HEK293 (cell line): ENCODE data around the gene POU2AF1.
A peak's percentile ranks its signal among the peaks of the same experiment; 100 is the strongest.

Source experiments
- CTCF ChIA-PET: fragments of 350-600 bp; formaldehyde crosslinking; extraction: SDS; loops from one replicate; lab custom pipeline; 2021; ENCODE audit warnings: antibody characterized with exemption; lab: Yijun Ruan, JAX
- POLR2A ChIA-PET: fragments of 300-600 bp; formaldehyde crosslinking; extraction: SDS; loops from one replicate; lab custom pipeline; 2020; ENCODE audit warnings: antibody characterized with exemption, inconsistent platforms; lab: Yijun Ruan, JAX
- H3K27ac ChIP-seq: fragments of 200-500 bp; sonication (Bioruptor generic); 2 replicates; pipeline ENCODE4 v1.5.1; 2014; ENCODE audit warnings: low read depth, low read length, control low read depth, inconsistent platforms; ENCODE audit errors: extremely low read depth
- H3K36me3 ChIP-seq, 2 experiments: fragments of 200-500 bp in 1 of 2; sonication (Bioruptor generic) in 1 of 2; 1 replicate in 1 of 2; 2 replicates in 1 of 2; pipeline ENCODE4 v1.5.1; 2014 to 2017; ENCODE audit warnings: inconsistent platforms in 2 of 2, low read length in 2 of 2; ENCODE audit not compliant: control insufficient read depth in 2 of 2, insufficient read depth in 1 of 2
- H3K4me1 ChIP-seq: fragments of 200-500 bp; sonication (Bioruptor generic); 2 replicates; pipeline ENCODE4 v1.5.1; 2014; ENCODE audit warnings: mild to moderate bottlenecking, low read length, inconsistent platforms; ENCODE audit not compliant: control insufficient read depth, insufficient read depth
- H3K4me3 ChIP-seq: 2 replicates; pipeline ENCODE4 v1.5.1; 2011; ENCODE audit warnings: low read depth, mild to moderate bottlenecking, control low read depth, low read length, moderate library complexity
- H3K9me3 ChIP-seq: fragments of 200-500 bp; sonication (Bioruptor generic); 2 replicates; pipeline ENCODE4 v1.5.1; 2014; ENCODE audit warnings: low read depth, low read length, inconsistent platforms; ENCODE audit not compliant: control insufficient read depth, insufficient read depth
- ATF2 ChIP-seq: fragments of 450-650 bp; formaldehyde crosslinking; IDR thresholded peaks from 2 replicates; pipeline ENCODE4 v1.5.1; 2016; ENCODE audit warnings: missing biosample characterization, missing genetic modification characterization, low read depth
- GFI1B ChIP-seq: fragments of 450-650 bp; formaldehyde crosslinking; IDR thresholded peaks from 2 replicates; pipeline ENCODE4 v1.5.1; 2016; ENCODE audit warnings: missing biosample characterization, missing genetic modification characterization
- GLIS2 ChIP-seq: fragments of 450-650 bp; formaldehyde crosslinking; IDR thresholded peaks from 2 replicates; pipeline ENCODE4 v1.5.1; 2016; ENCODE audit warnings: missing biosample characterization, missing genetic modification characterization
- KLF16 ChIP-seq: fragments of 450-650 bp; formaldehyde crosslinking; IDR thresholded peaks from 2 replicates; pipeline ENCODE4 v1.5.1; 2017; ENCODE audit warnings: missing biosample characterization, missing genetic modification characterization
- MYNN ChIP-seq: fragments of 450-650 bp; formaldehyde crosslinking; IDR thresholded peaks from 2 replicates; pipeline ENCODE4 v1.5.1; 2016; ENCODE audit warnings: missing biosample characterization, missing genetic modification characterization, borderline replicate concordance
- REPIN1 ChIP-seq: fragments of 450-650 bp; formaldehyde crosslinking; IDR thresholded peaks from 2 replicates; pipeline ENCODE4 v1.5.1; 2017; ENCODE audit warnings: missing biosample characterization, missing genetic modification characterization, low read depth
- ZBTB49 ChIP-seq: fragments of 450-650 bp; formaldehyde crosslinking; IDR thresholded peaks from 2 replicates; pipeline ENCODE4 v1.5.1; 2016; ENCODE audit warnings: missing biosample characterization, missing genetic modification characterization, low read depth
- ZFP41 ChIP-seq: fragments of 450-650 bp; formaldehyde crosslinking; IDR thresholded peaks from 2 replicates; pipeline ENCODE4 v1.5.1; 2016; ENCODE audit warnings: missing biosample characterization, missing genetic modification characterization, borderline replicate concordance
- ZNF112 ChIP-seq: fragments of 450-650 bp; formaldehyde crosslinking; IDR thresholded peaks from 2 replicates; pipeline ENCODE4 v1.5.0; 2017; ENCODE audit warnings: missing biosample characterization, missing genetic modification characterization
- ZNF16 ChIP-seq: fragments of 450-650 bp; formaldehyde crosslinking; IDR thresholded peaks from 2 replicates; pipeline ENCODE4 v1.5.1; 2016; ENCODE audit warnings: low read depth, missing biosample characterization, missing genetic modification characterization
- ZNF2 ChIP-seq: fragments of 450-650 bp; formaldehyde crosslinking; IDR thresholded peaks from 2 replicates; pipeline ENCODE4 v1.5.1; 2016; ENCODE audit warnings: missing biosample characterization, missing genetic modification characterization
- ZNF239 ChIP-seq: fragments of 450-650 bp; formaldehyde crosslinking; IDR thresholded peaks from 2 replicates; pipeline ENCODE4 v1.5.1; 2016; ENCODE audit warnings: missing biosample characterization, missing genetic modification characterization
- ZNF513 ChIP-seq: fragments of 450-650 bp; IDR thresholded peaks from 2 replicates; pipeline ENCODE4 v1.5.1; 2018; ENCODE audit warnings: missing biosample characterization, missing genetic modification characterization
- ZNF610 ChIP-seq: fragments of 450-650 bp; formaldehyde crosslinking; IDR thresholded peaks from 2 replicates; pipeline ENCODE4 v1.5.1; 2016; ENCODE audit warnings: missing biosample characterization, missing genetic modification characterization, borderline replicate concordance
- ZNF664 ChIP-seq: fragments of 450-650 bp; formaldehyde crosslinking; IDR thresholded peaks from 2 replicates; pipeline ENCODE4 v1.5.1; 2016; ENCODE audit warnings: missing biosample characterization, missing genetic modification characterization
- ZNF692 ChIP-seq: fragments of 450-650 bp; formaldehyde crosslinking; IDR thresholded peaks from 2 replicates; pipeline ENCODE4 v1.5.1; 2016; ENCODE audit warnings: missing biosample characterization, missing genetic modification characterization

Gene POU2AF1

GRCh38 chr11:111418436-111418787 is 39.3 kb upstream of the POU2AF1 start (continued):
- TF ChIP-seq ZNF513 (tag by site-specific recombination) (no peak), ZNF112 (tag by site-specific recombination) (no peak), ZNF692 (tag by site-specific recombination) (no peak), KLF16 (tag by site-specific recombination) (no peak)

- Histone ChIP-seq H3K27ac (no peak overlapping the region), H3K4me1 (no peaks in the 10 kb centered on the region), H3K9me3 (no peaks in the 10 kb centered on the region), H3K4me3 (no peak overlapping the region)
- ChIA-PET POLR2A (interaction anchor here (1.4 kb wide), 1 partner anchor 40 kb away, joined by 3 read pairs; no protein-coding TSS in a partner anchor), CTCF (interaction anchor here (3.8 to 8.5 kb wide), 2 partner anchors 11 to 136 kb away, joined by 20 to 122 read pairs; no protein-coding TSS in a partner anchor)
- TF ChIP-seq ZNF664 (tag by site-specific recombination) (peak; percentile 58; the same call in 1 of the 2 replicates), ZNF2 (tag by site-specific recombination) (no peak)
- TF ChIP-seq, all 188 proteins: peak for 1
- H3K36me3 ChIP-seq: no peaks in the 10 kb centered on the region
These were observed 38.8 kb upstream of the POU2AF1 start for GRCh38 chr11:111417766-111418435.

GRCh38 chr11:111417011-111417765 is 38.1 kb upstream of the POU2AF1 start:
- ChIA-PET POLR2A (interaction anchor here (1.4 kb wide), 1 partner anchor 39 kb away, joined by 3 read pairs; no protein-coding TSS in a partner anchor), CTCF (interaction anchor here (0.7 to 8.5 kb wide), 3 partner anchors 11 to 135 kb away, joined by 4 to 122 read pairs (median 20); no protein-coding TSS in a partner anchor)
- H3K4me1 ChIP-seq: no peaks in the 10 kb centered on the region
- H3K9me3 ChIP-seq: no peaks in the 10 kb centered on the region
- TF ChIP-seq ZFP41 (no peak), ATF2 (tag by site-specific recombination) (no peak), ZNF16 (tag by site-specific recombination) (no peak), ZNF239 (tag by site-specific recombination) (no peak), ZNF610 (tag by site-specific recombination) (no peak), REPIN1 (no peak), MYNN (tag by site-specific recombination) (no peak), ZBTB49 (tag by site-specific recombination) (no peak), GLIS2 (tag by site-specific recombination) (no peak), GFI1B (tag by site-specific recombination) (no peak)
- no peaks in the 10 kb centered on the region for H3K36me3 ChIP-seq
- no peak overlapping the region for H3K4me3 ChIP-seq
- no peak overlapping the region for H3K27ac ChIP-seq
